Measurements from ENCODE around the gene GPT2.

Gene GPT2

DNA sequence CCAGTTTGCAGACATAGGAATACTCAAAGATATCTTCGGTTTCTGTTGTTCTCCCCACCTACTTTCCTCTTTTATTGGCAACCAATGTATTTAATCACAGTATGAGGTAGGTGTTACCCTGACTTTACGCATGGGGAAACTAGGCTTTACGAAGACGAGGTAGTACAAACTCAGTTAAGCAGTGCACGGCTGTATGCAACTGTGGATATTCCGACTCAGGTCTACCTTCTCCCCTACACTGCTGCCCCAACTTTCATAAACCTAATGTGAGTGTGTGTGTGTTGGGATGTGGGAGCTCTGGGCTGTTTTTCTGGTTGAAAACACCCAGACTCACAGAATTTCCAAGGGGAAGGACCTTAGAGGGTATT lies 1.2 kb upstream of the GPT2 start:
- H3K9ac ChIP-seq: peak overlapping the region in 10 of 11 experiments; percentile 76 to 97 (median 90); a peak in 20 of 22 replicates
- H3K36me3 ChIP-seq: peaks cover 0 to 21% (median 15%) of the 10 kb centered on the region in 11 experiments; a peak in 12 of 22 replicates
- no peaks in the 10 kb centered on the region for H3K27me3 ChIP-seq
- H3K4me2 ChIP-seq: peak overlapping the region; percentile 78 to 99 (median 91)
- H3K9me3 ChIP-seq (replicated peaks in 1 of 11): no peaks in the 10 kb centered on the region
- H3K27ac ChIP-seq: peak overlapping the region in 10 of 11 experiments; percentile 70 to 98 (median 87); a peak in 20 of 22 replicates
- no peak for TF ChIP-seq Cebpa-rat (IDR thresholded peaks at IDR 0.05)
- peaks cover 0 to 27% (median 21%) of the 10 kb centered on the region in 11 experiments; a peak in 14 of 22 replicates for H4K20me1 ChIP-seq
- peak overlapping the region in 7 of 10 experiments; percentile 83 to 93 (median 89); a peak in 10 of 20 replicates for H3K4me3 ChIP-seq
- H3K4me1 ChIP-seq: peaks cover 37 to 70% (median 50%) of the 10 kb centered on the region in 10 experiments

DNA sequence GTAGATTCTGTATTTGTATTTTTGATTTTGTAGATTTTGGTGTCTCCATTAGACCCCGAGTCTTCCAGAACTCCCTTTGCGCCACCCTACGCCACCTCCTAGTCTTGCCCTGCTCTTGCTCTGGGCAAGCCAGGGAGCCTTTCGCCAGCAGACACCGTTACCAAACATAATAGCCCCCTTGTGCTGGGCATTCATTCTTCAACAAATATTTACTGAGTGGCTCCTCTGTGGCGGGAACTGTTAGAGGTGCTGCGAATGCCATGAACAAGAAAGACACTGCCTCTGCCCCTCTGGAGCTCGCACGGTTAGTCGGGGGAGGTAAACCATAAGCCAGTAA lies 841 bp upstream of the GPT2 start:
- Histone ChIP-seq H3K4me1 (peaks cover 33 to 70% (median 51%) of the 10 kb centered on the region in 10 experiments), H3K27me3 (no peaks in the 10 kb centered on the region), H3K4me2 (peak overlapping the region; percentile 78 to 99 (median 91)), H4K20me1 (peaks cover 0 to 31% (median 25%) of the 10 kb centered on the region in 11 experiments; a peak in 14 of 22 replicates), H3K36me3 (peaks cover 0 to 25% (median 19%) of the 10 kb centered on the region in 11 experiments; a peak in 12 of 22 replicates), H3K4me3 (peak overlapping the region; percentile 78 to 93 (median 88)), H3K27ac (peak overlapping the region; percentile 50 to 98 (median 85); a peak in 21 of 22 replicates), H3K9ac (peak overlapping the region; percentile 76 to 97 (median 90)), H3K9me3 (replicated peaks in 1 of 11) (no peaks in the 10 kb centered on the region)
- TF ChIP-seq Cebpa-rat (IDR thresholded peaks at IDR 0.05): no peak

DNA sequence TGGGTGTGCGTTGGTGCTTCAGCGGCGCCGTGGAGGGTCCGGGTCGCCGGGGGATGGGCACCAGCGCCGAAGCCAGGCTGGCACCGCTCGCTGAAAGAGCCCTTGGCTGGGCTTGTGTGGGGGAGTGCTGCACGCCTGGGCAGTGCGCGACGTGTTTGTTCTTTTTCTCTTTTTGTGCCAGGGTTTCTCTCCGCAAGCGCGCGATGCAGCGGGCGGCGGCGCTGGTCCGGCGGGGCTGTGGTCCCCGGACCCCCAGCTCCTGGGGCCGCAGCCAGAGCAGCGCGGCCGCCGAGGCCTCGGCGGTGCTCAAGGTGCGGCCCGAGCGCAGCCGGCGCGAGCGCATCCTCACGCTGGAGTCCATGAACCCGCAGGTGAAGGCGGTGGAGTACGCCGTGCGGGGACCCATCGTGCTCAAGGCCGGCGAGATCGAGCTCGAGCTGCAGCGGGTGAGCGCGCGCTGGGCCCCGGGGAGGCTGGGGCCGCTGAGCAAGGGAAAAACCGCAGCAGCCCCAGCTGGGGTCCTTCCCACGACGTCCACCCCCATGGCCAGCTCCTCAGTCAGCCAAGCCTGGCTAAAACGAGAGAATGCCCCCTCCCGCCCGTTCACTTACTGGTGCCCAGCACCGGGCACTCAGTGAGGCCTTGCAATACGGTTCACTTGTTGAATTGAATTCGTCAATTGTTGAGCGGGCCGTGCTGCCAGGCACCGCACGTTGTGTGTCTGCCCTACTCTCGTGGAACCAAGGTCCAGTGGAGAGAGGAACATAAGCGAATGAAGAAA lies 541 bp downstream of the GPT2 start:
- Histone ChIP-seq H3K4me1 (peaks cover 38 to 73% (median 64%) of the 10 kb centered on the region in 10 experiments), H3K4me2 (peak overlapping the region; percentile 80 to 99 (median 94)), H3K4me3 (peak overlapping the region; percentile 78 to 93 (median 88)), H3K9ac (peak overlapping the region; percentile 76 to 97 (median 90)), H4K20me1 (peaks cover 0 to 44% (median 38%) of the 10 kb centered on the region in 11 experiments; a peak in 14 of 22 replicates), H3K9me3 (replicated peaks in 1 of 11) (no peaks in the 10 kb centered on the region), H3K27ac (peak overlapping the region in 10 of 11 experiments; percentile 70 to 98 (median 87); a peak in 20 of 22 replicates), H3K27me3 (no peaks in the 10 kb centered on the region), H3K36me3 (peaks cover 0 to 39% (median 33%) of the 10 kb centered on the region in 11 experiments; a peak in 12 of 22 replicates)
- TF ChIP-seq Cebpa-rat (IDR thresholded peaks at IDR 0.05): no peak

DNA sequence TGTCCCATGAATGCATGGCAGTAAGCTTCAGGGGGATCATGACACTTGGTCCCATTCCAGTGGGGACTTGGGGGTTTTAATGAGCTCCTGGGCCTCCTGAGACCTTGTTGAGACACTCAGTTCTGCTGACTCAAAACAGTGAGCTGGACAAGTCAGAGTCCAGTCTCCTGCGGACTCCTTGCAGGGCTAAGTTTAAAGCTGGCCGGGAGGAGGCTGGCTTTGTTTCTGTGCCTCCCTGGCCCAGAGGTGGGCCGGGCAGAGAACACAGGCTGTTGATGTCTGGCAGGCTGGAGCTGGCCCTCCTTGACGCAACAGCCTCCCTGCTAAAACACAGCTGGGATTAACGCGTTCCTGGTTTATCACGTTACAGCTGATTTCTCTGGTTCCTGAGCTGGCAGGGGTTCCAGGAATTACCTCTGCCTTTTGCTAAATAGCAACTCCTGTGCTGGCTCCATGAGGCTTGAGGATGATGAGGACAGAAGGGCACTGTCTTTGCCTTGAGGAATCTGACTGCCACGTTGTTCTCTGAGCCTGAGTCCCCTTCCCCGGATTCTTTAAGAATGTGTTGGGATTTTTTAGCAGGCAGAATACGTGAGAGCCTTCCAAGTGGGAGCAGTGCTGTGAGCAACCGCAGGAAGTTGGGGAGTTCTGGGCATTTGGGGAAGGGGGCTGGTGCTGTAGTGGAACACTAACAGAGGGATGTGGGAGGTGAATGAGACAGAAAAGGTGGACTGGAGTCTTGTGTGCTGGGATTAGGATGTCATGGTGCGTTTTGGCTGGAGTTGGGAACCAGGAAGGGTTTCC lies 2.0 kb downstream of the GPT2 start:
- peaks cover 0 to 53% (median 46%) of the 10 kb centered on the region in 11 experiments; a peak in 16 of 22 replicates for H3K36me3 ChIP-seq
- H3K4me2 ChIP-seq: peak overlapping the region; percentile 72 to 99 (median 91)
- no peaks in the 10 kb centered on the region for H3K9me3 ChIP-seq (replicated peaks in 1 of 11)
- peak overlapping the region in 8 of 11 experiments; percentile 16 to 98 (median 90); a peak in 14 of 22 replicates for H3K27ac ChIP-seq
- no peaks in the 10 kb centered on the region for H3K27me3 ChIP-seq
- H3K4me1 ChIP-seq: peaks cover 48 to 84% (median 77%) of the 10 kb centered on the region in 10 experiments
- H3K9ac ChIP-seq: peak overlapping the region; percentile 0 to 97 (median 90); a peak in 17 of 22 replicates
- H3K4me3 ChIP-seq: peak overlapping the region in 9 of 10 experiments; percentile 20 to 93 (median 87); a peak in 17 of 20 replicates
- no peak for TF ChIP-seq Cebpa-rat (IDR thresholded peaks at IDR 0.05)
- H4K20me1 ChIP-seq: peaks cover 0 to 59% (median 49%) of the 10 kb centered on the region in 11 experiments; a peak in 14 of 22 replicates

DNA sequence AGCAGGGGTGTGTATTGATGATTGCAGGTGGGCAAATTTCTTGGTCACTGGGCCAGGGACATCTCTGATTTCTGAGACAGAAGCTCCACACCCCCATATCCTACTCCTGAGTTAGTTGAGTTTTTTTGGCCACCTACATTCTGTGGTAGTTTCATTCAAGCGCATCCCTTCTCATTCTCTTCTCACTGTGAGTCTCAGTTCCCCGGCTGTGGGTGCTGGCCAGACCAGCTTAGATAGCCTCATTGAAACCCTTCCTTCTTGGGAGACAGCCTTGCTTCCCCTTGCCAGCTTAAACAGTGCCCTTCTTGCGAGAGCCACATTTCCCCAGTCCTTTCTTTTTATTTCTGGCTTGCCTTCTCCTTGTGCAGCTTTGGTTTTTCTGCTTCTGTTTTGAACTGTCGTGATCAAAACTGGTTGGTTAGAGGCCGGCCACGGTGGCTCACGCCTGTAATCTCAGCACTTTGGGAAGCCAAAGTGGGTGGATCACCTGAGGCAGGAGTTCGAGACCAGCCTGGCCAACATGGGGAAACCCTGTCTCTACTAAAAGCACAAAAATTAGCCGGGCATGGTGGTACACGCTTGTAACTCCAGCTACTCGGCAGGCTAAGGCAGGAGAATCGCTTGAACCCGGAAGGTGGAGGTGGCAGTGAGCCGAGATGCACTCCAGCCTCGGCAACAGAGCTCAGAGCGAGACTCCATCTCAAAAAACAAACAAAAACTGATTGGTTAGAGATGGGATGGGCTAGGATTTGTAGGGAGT lies 2.8 kb downstream of the GPT2 start:
- Histone ChIP-seq H3K4me1 (peaks cover 48 to 84% (median 79%) of the 10 kb centered on the region in 10 experiments), H3K4me2 (peak overlapping the region; percentile 72 to 99 (median 91)), H3K27me3 (no peaks in the 10 kb centered on the region)

DNA sequence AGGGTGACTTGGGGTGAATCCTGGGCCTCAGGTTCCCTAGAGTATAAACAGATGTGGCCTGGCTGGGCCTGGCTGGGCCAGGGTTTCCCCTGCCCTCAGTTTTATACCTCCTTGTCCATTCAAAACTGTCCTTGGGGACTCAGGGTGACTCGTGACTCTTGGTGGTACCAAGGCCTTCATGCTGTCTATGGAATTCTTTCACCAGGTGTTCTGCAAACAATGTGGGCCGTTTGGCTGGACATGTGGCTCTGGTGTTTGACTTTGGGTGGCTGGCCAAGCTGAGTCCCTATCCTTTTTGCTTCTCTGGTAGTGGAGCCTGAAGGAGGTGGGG lies 3.3 kb downstream of the GPT2 start:
- Histone ChIP-seq H4K20me1 (peaks cover 0 to 71% (median 50%) of the 10 kb centered on the region in 11 experiments; a peak in 14 of 22 replicates), H3K9me3 (replicated peaks in 1 of 11) (no peaks in the 10 kb centered on the region), H3K27me3 (no peaks in the 10 kb centered on the region), H3K27ac (peak overlapping the region in 6 of 11 experiments; percentile 12 to 98 (median 88); a peak in 9 of 22 replicates), H3K9ac (peak overlapping the region in 6 of 11 experiments; percentile 12 to 97 (median 92); a peak in 6 of 22 replicates), H3K4me2 (peak overlapping the region in 10 of 11 experiments; percentile 80 to 99 (median 92); a peak in 19 of 22 replicates), H3K4me1 (peaks cover 48 to 79% (median 73%) of the 10 kb centered on the region in 10 experiments), H3K36me3 (peaks cover 0 to 64% (median 58%) of the 10 kb centered on the region in 11 experiments; a peak in 18 of 22 replicates), H3K4me3 (no peak overlapping the region)
- no peak for TF ChIP-seq Cebpa-rat (IDR thresholded peaks at IDR 0.05)

More for the DNA sequence above, 2.8 kb downstream of the GPT2 start:
- H3K4me3 ChIP-seq: peak overlapping the region in 6 of 10 experiments; percentile 78 to 93 (median 90); a peak in 9 of 20 replicates
- H3K9ac ChIP-seq: peak overlapping the region in 10 of 11 experiments; percentile 7 to 97 (median 90); a peak in 14 of 22 replicates
- H3K27ac ChIP-seq: peak overlapping the region in 7 of 11 experiments; percentile 44 to 98 (median 90); a peak in 10 of 22 replicates
- peaks cover 0 to 65% (median 49%) of the 10 kb centered on the region in 11 experiments; a peak in 14 of 22 replicates for H4K20me1 ChIP-seq
- peaks cover 0 to 59% (median 52%) of the 10 kb centered on the region in 11 experiments; a peak in 17 of 22 replicates for H3K36me3 ChIP-seq
- no peak for TF ChIP-seq Cebpa-rat (IDR thresholded peaks at IDR 0.05)
- H3K9me3 ChIP-seq (replicated peaks in 1 of 11): no peaks in the 10 kb centered on the region

DNA sequence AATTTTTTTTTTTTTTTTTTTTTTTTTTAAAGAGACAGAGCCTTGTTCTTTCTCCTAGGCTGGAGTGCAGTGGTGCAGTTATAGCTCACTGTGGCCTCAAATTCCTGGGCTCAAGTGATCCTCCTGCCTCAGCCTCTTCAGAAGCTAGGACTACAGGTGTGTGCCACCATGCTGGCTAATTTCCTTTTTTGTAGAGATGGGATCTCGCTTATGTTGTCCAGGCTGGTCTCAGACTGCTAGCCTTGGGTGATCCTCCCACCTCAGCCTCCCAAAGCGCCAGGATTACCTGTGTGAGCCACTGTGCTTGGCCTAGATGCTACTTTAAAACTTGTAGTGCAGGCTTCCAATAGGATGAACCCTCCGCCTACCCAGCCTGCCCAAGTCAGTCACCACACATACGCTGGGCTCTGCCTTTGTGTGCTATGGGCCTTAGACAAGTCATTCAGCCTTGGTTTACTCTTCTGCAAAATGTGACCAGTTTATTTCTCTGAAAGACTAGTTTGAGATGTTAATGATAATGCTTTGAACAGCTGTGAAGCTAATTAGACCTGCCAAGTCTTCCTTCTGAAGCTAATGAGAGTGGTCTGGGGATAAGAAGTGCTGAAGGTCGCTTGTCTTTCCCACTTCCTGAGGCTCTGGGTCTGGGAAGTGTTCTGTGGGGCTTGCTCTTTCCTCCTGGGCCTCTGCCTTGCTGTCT lies 5.2 kb downstream of the GPT2 start:
- Histone ChIP-seq H3K27me3 (no peaks in the 10 kb centered on the region), H3K36me3 (peaks cover 0 to 83% (median 76%) of the 10 kb centered on the region in 11 experiments; a peak in 18 of 22 replicates), H3K9ac (peak overlapping the region; percentile 15 to 67 (median 53); a peak in 20 of 22 replicates), H3K4me1 (peaks cover 42 to 79% (median 68%) of the 10 kb centered on the region in 10 experiments), H3K9me3 (replicated peaks in 1 of 11) (no peaks in the 10 kb centered on the region), H4K20me1 (peaks cover 0 to 90% (median 66%) of the 10 kb centered on the region in 11 experiments; a peak in 18 of 22 replicates), H3K4me2 (peak overlapping the region; percentile 64 to 98 (median 90)), H3K4me3 (peak overlapping the region in 3 of 10 experiments; percentile 9 to 34 (median 12); a peak in 2 of 20 replicates), H3K27ac (peak overlapping the region; percentile 15 to 90 (median 43); a peak in 21 of 22 replicates)
- TF ChIP-seq Cebpa-rat (IDR thresholded peaks at IDR 0.05): no peak

Data from BLaER1 treated with 17β-estradiol and CSF1 and Interleukin-3, amounts not matched to agents 10 nM and 100 nM (cell line).